GM23338 (cell line): Measurements from ENCODE around the gene OR2G2.

Experiments used
- CREB1 ChIP-seq: fragments of 250-450 bp; sonication (Bioruptor Pico); IDR thresholded peaks from 2 replicates; pipeline ENCODE4 v1.5.0; 2020; ENCODE audit warnings: low read depth, mild to moderate bottlenecking, moderate library complexity
- CTCF ChIP-seq, 2 experiments: fragments of 200-600 bp in 1 of 2; sonication (generic) in 1 of 2; conservative IDR thresholded peaks; 2 replicates each; pipeline versions ENCODE4 v1.5.1 to v1.6.1; 2016 to 2017; ENCODE audit warnings: antibody characterized with exemption in 2 of 2, low read depth in 2 of 2, mild to moderate bottlenecking in 2 of 2, moderate library complexity in 1 of 2
- ETS1 ChIP-seq: IDR thresholded peaks from 2 replicates; pipeline ENCODE4 v1.6.1; 2016; ENCODE audit warnings: antibody characterized with exemption
- EZH2 ChIP-seq: fragments of 200-600 bp; sonication (generic); IDR thresholded peaks from one replicate; pipeline ENCODE4 v1.8.0; 2017; ENCODE audit warnings: antibody characterized with exemption, mild to moderate bottlenecking, low read depth; ENCODE audit not compliant: unreplicated experiment
- EZH2phosphoT487 ChIP-seq: fragments of 200-600 bp; sonication (generic); IDR thresholded peaks from one replicate; pipeline ENCODE4 v1.8.1; 2018; ENCODE audit warnings: antibody characterized with exemption; ENCODE audit not compliant: unreplicated experiment
- JUNB ChIP-seq: IDR thresholded peaks from one replicate; pipeline ENCODE4 v1.6.1; 2016; ENCODE audit warnings: antibody characterized with exemption; ENCODE audit not compliant: unreplicated experiment
- NANOG ChIP-seq: IDR thresholded peaks from 2 replicates; pipeline ENCODE4 v1.6.1; 2016; ENCODE audit warnings: antibody characterized with exemption, borderline replicate concordance
- POLR2AphosphoS5 ChIP-seq: IDR thresholded peaks from 2 replicates; pipeline ENCODE4 v1.6.1; 2016; ENCODE audit warnings: antibody characterized with exemption, low read depth
- STAT1 ChIP-seq: IDR thresholded peaks from one replicate; pipeline ENCODE4 v1.6.1; 2016; ENCODE audit warnings: antibody characterized with exemption; ENCODE audit not compliant: unreplicated experiment
- ZNF114 ChIP-seq: fragments of 250-450 bp; sonication (Bioruptor Pico); IDR thresholded peaks from 2 replicates; pipeline ENCODE4 v1.5.0; 2020; ENCODE audit warnings: mild to moderate bottlenecking, moderate library complexity
- TF ChIP-seq, protein P1 (sequence below): IDR thresholded peaks from one replicate; pipeline ENCODE4 v1.6.1; 2018; ENCODE audit warnings: antibody characterized with exemption; ENCODE audit not compliant: unreplicated experiment

DNA sequence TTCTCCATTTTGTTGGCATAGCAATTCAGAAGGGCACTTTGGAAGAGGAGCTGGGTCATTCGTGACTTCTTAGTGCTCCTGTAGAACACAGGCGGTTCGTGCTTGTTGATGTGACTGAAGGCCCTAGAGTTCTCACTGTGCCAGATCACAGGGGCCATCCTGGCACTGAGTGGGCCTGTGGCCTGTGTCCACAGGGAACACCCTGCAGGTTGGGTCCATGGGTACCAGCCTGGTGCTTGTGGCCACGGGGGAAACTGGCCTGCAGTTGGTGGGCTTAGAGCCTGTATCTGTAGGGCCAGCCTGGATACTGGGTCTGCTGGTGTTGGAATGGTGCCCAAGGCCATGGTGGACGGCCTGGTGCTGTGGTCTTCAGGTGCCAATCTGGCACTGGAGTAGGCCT lies 26.5 kb downstream of the OR2G2 start:
- TF ChIP-seq CREB1 (CRISPR knock-in tag) (no peak), CTCF (conservative IDR thresholded peaks at IDR 0.05; ENCODE audit: low read depth in 2 of 2) (no peak), EZH2 (no peak), POLR2AphosphoS5 (no peak), JUNB (no peak), EZH2phosphoT487 (no peak), ETS1 (no peak), ZNF114 (CRISPR knock-in tag) (no peak), STAT1 (no peak), NANOG (no peak)
- TF ChIP-seq, protein P1, sequence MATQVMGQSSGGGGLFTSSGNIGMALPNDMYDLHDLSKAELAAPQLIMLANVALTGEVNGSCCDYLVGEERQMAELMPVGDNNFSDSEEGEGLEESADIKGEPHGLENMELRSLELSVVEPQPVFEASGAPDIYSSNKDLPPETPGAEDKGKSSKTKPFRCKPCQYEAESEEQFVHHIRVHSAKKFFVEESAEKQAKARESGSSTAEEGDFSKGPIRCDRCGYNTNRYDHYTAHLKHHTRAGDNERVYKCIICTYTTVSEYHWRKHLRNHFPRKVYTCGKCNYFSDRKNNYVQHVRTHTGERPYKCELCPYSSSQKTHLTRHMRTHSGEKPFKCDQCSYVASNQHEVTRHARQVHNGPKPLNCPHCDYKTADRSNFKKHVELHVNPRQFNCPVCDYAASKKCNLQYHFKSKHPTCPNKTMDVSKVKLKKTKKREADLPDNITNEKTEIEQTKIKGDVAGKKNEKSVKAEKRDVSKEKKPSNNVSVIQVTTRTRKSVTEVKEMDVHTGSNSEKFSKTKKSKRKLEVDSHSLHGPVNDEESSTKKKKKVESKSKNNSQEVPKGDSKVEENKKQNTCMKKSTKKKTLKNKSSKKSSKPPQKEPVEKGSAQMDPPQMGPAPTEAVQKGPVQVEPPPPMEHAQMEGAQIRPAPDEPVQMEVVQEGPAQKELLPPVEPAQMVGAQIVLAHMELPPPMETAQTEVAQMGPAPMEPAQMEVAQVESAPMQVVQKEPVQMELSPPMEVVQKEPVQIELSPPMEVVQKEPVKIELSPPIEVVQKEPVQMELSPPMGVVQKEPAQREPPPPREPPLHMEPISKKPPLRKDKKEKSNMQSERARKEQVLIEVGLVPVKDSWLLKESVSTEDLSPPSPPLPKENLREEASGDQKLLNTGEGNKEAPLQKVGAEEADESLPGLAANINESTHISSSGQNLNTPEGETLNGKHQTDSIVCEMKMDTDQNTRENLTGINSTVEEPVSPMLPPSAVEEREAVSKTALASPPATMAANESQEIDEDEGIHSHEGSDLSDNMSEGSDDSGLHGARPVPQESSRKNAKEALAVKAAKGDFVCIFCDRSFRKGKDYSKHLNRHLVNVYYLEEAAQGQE: no peak
